Activated CD4-positive, alpha-beta T cell treated with anti-CD3 and anti-CD28 coated beads, Interleukin-2, amount 10 ng/mL, durations not matched to agents 7 days and 5 days (primary cell): ENCODE measurements around the gene PNPLA3. TPM values are rescaled to one million over a fixed set of nuclear protein-coding genes. Genes with fewer than 3 reads are reported as not detected.

ENCODE experiments used
- CTCF ChIA-PET: fragments of 350-600 bp; sonication (Branson Sonifier 250); formaldehyde crosslinking; loops from one replicate; lab custom pipeline; 2021; ENCODE audit warnings: antibody characterized with exemption; lab: Charles Lee
- POLR2A ChIA-PET: fragments of 350-600 bp; sonication (Branson Sonifier 250); formaldehyde crosslinking; loops from one replicate; lab custom pipeline; 2021; ENCODE audit warnings: antibody characterized with exemption; lab: Charles Lee
- DNase-seq: peaks from one replicate; pipeline ENCODE4 v3.0.0-alpha.2; 2020
- H3K27ac Mint-ChIP-seq: one replicate; pipeline ENCODE4 v1.8.0; 2021; ENCODE audit warnings: mild to moderate bottlenecking, moderate library complexity, mixed read lengths
- H3K27me3 Mint-ChIP-seq: one replicate; pipeline ENCODE4 v1.8.0; 2021; ENCODE audit warnings: mixed read lengths
- H3K36me3 Mint-ChIP-seq: one replicate; pipeline ENCODE4 v1.8.0; 2021; ENCODE audit warnings: low read depth, mixed read lengths
- H3K4me1 Mint-ChIP-seq: one replicate; pipeline ENCODE4 v1.8.0; 2021; ENCODE audit warnings: mixed read lengths
- H3K4me3 Mint-ChIP-seq: one replicate; pipeline ENCODE4 v1.8.0; 2021; ENCODE audit warnings: mild to moderate bottlenecking, moderate library complexity, mixed read lengths
- H3K9me3 Mint-ChIP-seq: one replicate; pipeline ENCODE4 v1.8.0; 2021; ENCODE audit warnings: mixed read lengths
- total RNA-seq, 2 experiments: library from RNA; stranded (reverse); gene quantifications; one replicate each; pipeline ENCODE4 v1.2.3, GENCODE V29; 2021

Gene PNPLA3
- total RNA-seq, 2 experiments from 2014 or later, result not detected

GRCh38 chr22:43884600-43885318 lies 38.8 kb upstream of the PNPLA3 start:
- no peaks in the 10 kb centered on the region for H3K36me3 Mint-ChIP-seq
- H3K27ac Mint-ChIP-seq, result no peak overlapping the region
- H3K9me3 Mint-ChIP-seq, result no peaks in the 10 kb centered on the region
- H3K4me3 Mint-ChIP-seq, result no peak overlapping the region
- peaks cover 8% of the 10 kb centered on the region for H3K27me3 Mint-ChIP-seq
- CTCF ChIA-PET, result interaction anchor here (0.5 to 1.7 kb wide), 7 partner anchors 8 to 1456 kb away, joined by 3 to 4 read pairs (median 4); no protein-coding TSS in a partner anchor
- POLR2A ChIA-PET, result no interaction called here
- DNase-seq, result peak; percentile 49
- H3K4me1 Mint-ChIP-seq, result peaks cover 3% of the 10 kb centered on the region

DNA sequence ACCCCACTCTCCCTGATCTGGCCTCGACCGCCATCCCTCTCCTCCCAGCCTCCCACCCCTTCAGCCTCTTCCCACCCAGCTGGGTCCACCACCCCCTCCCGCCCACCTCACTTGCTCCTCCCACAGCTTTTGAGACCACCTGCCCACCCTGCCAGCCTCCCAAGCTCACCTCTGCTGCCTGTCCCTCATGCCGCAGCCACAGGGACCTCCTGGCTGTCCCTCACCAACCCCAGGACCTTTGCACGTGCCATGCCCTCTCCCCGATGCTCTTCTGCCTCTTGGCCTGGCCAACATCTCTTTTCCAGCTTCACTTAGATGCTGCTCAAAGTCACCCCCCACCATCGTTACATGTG lies 38.3 kb upstream of the PNPLA3 start:
- H3K9me3 Mint-ChIP-seq, result no peaks in the 10 kb centered on the region
- H3K36me3 Mint-ChIP-seq, result no peaks in the 10 kb centered on the region
- CTCF ChIA-PET, result interaction anchor here (0.5 to 1.7 kb wide), 7 partner anchors 9 to 1455 kb away, joined by 3 to 4 read pairs (median 4); no protein-coding TSS in a partner anchor
- H3K27ac Mint-ChIP-seq, result no peak overlapping the region
- peaks cover 3% of the 10 kb centered on the region for H3K4me1 Mint-ChIP-seq
- POLR2A ChIA-PET, result no interaction called here
- DNase-seq, result no peak
- H3K4me3 Mint-ChIP-seq, result no peak overlapping the region
- peaks cover 11% of the 10 kb centered on the region for H3K27me3 Mint-ChIP-seq

DNA sequence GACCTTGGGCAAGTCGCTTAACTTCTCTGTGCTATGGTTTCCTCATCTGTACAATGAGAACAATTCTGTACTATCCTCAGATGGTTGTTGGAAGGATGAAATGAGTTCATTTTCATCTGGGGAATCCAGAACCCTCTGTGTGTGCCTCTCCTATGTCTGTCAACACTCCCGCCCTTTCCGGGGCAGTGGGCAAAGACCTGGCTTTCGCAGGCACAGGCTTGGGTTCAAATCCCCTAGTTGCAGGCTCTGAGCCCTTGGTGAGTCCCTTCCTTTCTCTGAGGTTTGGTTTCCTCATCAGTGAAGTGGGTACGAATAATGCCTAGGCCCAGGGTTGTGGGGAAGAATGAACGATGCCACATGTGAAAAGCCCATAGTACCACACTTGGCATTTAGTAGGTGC lies 37.8 kb upstream of the PNPLA3 start:
- ChIA-PET CTCF (interaction anchor here (0.5 to 1.3 kb wide), 2 partner anchors 12 to 159 kb away, joined by 3 to 4 read pairs; no protein-coding TSS in a partner anchor), POLR2A (no interaction called here)
- no peak overlapping the region for H3K4me3 Mint-ChIP-seq
- H3K4me1 Mint-ChIP-seq, result peaks cover 3% of the 10 kb centered on the region
- no peak for DNase-seq
- no peaks in the 10 kb centered on the region for H3K36me3 Mint-ChIP-seq
- peaks cover 16% of the 10 kb centered on the region for H3K27me3 Mint-ChIP-seq
- no peak overlapping the region for H3K27ac Mint-ChIP-seq
- no peaks in the 10 kb centered on the region for H3K9me3 Mint-ChIP-seq

DNA sequence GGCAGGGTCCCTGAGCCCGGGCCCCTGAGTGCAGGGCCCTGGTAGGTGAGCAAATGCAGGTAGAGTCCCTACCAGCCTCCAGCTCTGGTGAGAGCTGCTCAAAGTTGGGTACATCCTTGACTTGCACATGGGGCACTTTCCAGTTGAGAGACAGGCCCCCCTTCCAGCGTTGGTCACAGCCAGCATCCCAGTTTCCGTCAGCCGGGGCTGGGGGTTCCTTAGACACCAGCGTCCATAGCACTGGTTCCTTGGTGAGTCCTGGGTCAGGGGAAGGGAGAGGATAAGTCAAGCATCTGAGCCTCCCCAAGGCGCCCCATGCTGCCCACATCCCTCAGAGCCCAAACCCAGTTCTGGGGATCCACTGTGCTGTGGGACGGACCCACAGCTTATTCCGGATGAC lies 37.4 kb upstream of the PNPLA3 start:
- Mint-ChIP-seq H3K9me3 (no peaks in the 10 kb centered on the region), H3K27ac (no peak overlapping the region), H3K27me3 (peaks cover 18% of the 10 kb centered on the region), H3K36me3 (no peaks in the 10 kb centered on the region), H3K4me1 (peaks cover 3% of the 10 kb centered on the region), H3K4me3 (no peak overlapping the region)
- CTCF ChIA-PET, result interaction anchor here (0.5 to 1.3 kb wide), 2 partner anchors 12 to 160 kb away, joined by 3 to 4 read pairs; no protein-coding TSS in a partner anchor
- POLR2A ChIA-PET, result no interaction called here
- no peak for DNase-seq

DNA sequence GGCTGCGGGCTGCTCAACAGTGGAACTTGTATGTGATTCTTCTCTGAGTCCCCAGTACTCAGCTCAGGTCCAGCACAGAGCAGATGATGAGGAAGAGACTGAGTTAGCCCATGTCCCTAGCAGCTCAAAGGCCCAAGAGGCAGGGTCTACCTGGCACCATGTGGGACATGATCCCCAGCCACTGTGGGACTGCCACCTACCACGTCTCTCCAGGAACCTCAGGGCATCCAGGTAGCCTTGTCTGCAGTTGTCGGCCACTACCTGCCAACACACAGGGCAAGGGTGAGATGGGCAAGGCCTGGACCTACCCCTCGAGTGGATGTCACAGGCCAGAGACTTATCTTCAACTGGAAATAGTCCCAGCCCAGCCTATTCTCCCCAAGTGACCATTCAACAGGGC lies 36.2 kb upstream of the PNPLA3 start:
- no peaks in the 10 kb centered on the region for H3K36me3 Mint-ChIP-seq
- H3K4me1 Mint-ChIP-seq, result peaks cover 3% of the 10 kb centered on the region
- CTCF ChIA-PET, result no interaction called here
- H3K4me3 Mint-ChIP-seq, result no peak overlapping the region
- POLR2A ChIA-PET, result no interaction called here
- no peak overlapping the region for H3K27ac Mint-ChIP-seq
- peaks cover 27% of the 10 kb centered on the region for H3K27me3 Mint-ChIP-seq
- no peaks in the 10 kb centered on the region for H3K9me3 Mint-ChIP-seq
- DNase-seq, result no peak

GRCh38 chr22:43888740-43889139 lies 34.9 kb upstream of the PNPLA3 start:
- no peak overlapping the region for H3K27ac Mint-ChIP-seq
- peaks cover 33% of the 10 kb centered on the region for H3K27me3 Mint-ChIP-seq
- H3K36me3 Mint-ChIP-seq, result no peaks in the 10 kb centered on the region
- ChIA-PET POLR2A (no interaction called here), CTCF (interaction anchor here (1.2 kb wide), 1 partner anchor 26 kb away, joined by 3 read pairs; the partner anchor contains the start of gene SULT4A1)
- H3K9me3 Mint-ChIP-seq, result no peaks in the 10 kb centered on the region
- DNase-seq, result no peak
- peaks cover 3% of the 10 kb centered on the region for H3K4me1 Mint-ChIP-seq
- no peak overlapping the region for H3K4me3 Mint-ChIP-seq

DNA sequence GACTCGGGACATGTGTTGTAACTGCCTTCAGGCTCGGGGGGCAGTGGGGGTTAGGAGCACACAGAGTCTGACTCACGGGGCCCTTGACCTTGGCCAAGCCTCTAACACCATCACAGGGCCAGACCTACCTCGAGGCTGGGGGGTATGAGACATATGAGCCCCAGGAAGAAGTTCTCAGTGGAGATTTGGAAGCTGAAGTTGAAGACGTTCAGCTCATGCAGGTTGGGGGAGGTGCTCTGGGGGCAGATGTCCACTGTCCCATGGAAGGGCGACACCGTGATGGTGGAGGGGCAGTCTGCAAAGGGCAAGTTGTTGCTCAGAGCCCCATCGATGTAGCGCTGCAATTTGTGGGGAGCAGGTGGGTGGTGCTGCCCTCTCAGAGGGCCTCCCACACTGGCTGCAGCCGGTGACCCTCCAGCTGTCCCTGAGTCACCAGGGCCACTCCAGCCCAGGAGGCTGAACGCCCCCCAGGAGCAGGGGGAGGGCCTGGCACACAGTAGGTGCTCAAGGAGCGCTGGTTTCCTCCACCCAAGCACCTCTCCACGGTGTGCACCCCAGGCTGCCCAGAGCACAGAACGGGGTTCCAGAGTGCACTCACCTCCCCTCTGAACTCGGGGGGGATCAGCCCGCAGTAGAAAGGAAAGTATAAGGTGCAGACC lies 34.3 kb upstream of the PNPLA3 start:
- Mint-ChIP-seq H3K36me3 (no peaks in the 10 kb centered on the region), H3K9me3 (no peaks in the 10 kb centered on the region), H3K27me3 (peaks cover 34% of the 10 kb centered on the region), H3K4me3 (no peak overlapping the region), H3K4me1 (peaks cover 3% of the 10 kb centered on the region), H3K27ac (no peak overlapping the region)
- POLR2A ChIA-PET, result no interaction called here
- DNase-seq, result no peak
- CTCF ChIA-PET, result interaction anchor here (1.2 kb wide), 1 partner anchor 26 kb away, joined by 3 read pairs; the partner anchor contains the start of gene SULT4A1

- H3K9me3 Mint-ChIP-seq, result no peaks in the 10 kb centered on the region
- DNase-seq, result no peak
- POLR2A ChIA-PET, result no interaction called here
- no peak overlapping the region for H3K4me3 Mint-ChIP-seq
- CTCF ChIA-PET, result interaction anchor here (1.2 kb wide), 1 partner anchor 27 kb away, joined by 3 read pairs; the partner anchor contains the start of gene SULT4A1
- no peaks in the 10 kb centered on the region for H3K4me1 Mint-ChIP-seq
- no peak overlapping the region for H3K27ac Mint-ChIP-seq
- H3K36me3 Mint-ChIP-seq, result no peaks in the 10 kb centered on the region
- peaks cover 34% of the 10 kb centered on the region for H3K27me3 Mint-ChIP-seq
Measured at GRCh38 chr22:43889860-43890253, 33.7 kb upstream of the PNPLA3 start.

- H3K9me3 Mint-ChIP-seq, result no peaks in the 10 kb centered on the region
- no peak overlapping the region for H3K4me3 Mint-ChIP-seq
- no peaks in the 10 kb centered on the region for H3K4me1 Mint-ChIP-seq
- ChIA-PET POLR2A (no interaction called here), CTCF (no interaction called here)
- H3K27ac Mint-ChIP-seq, result no peak overlapping the region
- no peak for DNase-seq
- no peaks in the 10 kb centered on the region for H3K36me3 Mint-ChIP-seq
- H3K27me3 Mint-ChIP-seq, result peaks cover 34% of the 10 kb centered on the region
Measured at GRCh38 chr22:43890901-43891331, 32.7 kb upstream of the PNPLA3 start.

- Mint-ChIP-seq H3K27ac (no peak within 1 kb of the TSS), H3K9me3 (no peaks in the 10 kb centered on the region), H3K4me1 (no peaks in the 10 kb centered on the region), H3K27me3 (peaks cover 34% of the 10 kb centered on the region), H3K36me3 (no peaks in the 10 kb centered on the region), H3K4me3 (no peak within 1 kb of the TSS)
- CTCF ChIA-PET, result no interaction called here
- POLR2A ChIA-PET, result no interaction called here
- DNase-seq, result no peak
Measured at GRCh38 chr22:43891360-43892182, 32.0 kb upstream of the PNPLA3 start, which contains the start of gene PNPLA5. Gene PNPLA5, minus strand, starts transcription at chr22:43892013. Its CDS starts 133 bp downstream, at chr22:43891880.

- Mint-ChIP-seq H3K27me3 (peaks cover 34% of the 10 kb centered on the region), H3K9me3 (no peaks in the 10 kb centered on the region), H3K27ac (no peak overlapping the region), H3K4me3 (no peak overlapping the region), H3K36me3 (no peaks in the 10 kb centered on the region), H3K4me1 (no peaks in the 10 kb centered on the region)
- CTCF ChIA-PET, result no interaction called here
- POLR2A ChIA-PET, result no interaction called here
- no peak for DNase-seq
Measured at GRCh38 chr22:43892183-43892894, 31.3 kb upstream of the PNPLA3 start.

GRCh38 chr22:43893266-43893665 lies 30.3 kb upstream of the PNPLA3 start:
- no peaks in the 10 kb centered on the region for H3K9me3 Mint-ChIP-seq

More at GRCh38 chr22:43893266-43893665, 30.3 kb upstream of the PNPLA3 start:
- no peak overlapping the region for H3K27ac Mint-ChIP-seq
- H3K36me3 Mint-ChIP-seq, result no peaks in the 10 kb centered on the region
- POLR2A ChIA-PET, result no interaction called here
- H3K27me3 Mint-ChIP-seq, result peaks cover 33% of the 10 kb centered on the region
- no peak for DNase-seq
- CTCF ChIA-PET, result interaction anchor here (2.2 kb wide), 1 partner anchor 10 kb away, joined by 5 read pairs; no protein-coding TSS in a partner anchor
- H3K4me1 Mint-ChIP-seq, result no peaks in the 10 kb centered on the region
- no peak overlapping the region for H3K4me3 Mint-ChIP-seq
